Measurements from ENCODE around the gene TCHP.
"Not testable (repeated sequence)": the region's sequence is repeated elsewhere in the genome, so short reads cannot be mapped to it uniquely, and the experiment has no call there.

The TCHP gene

GRCh38 chr12:109879351-109880042 lies 20.6 kb upstream of the TCHP start:
- DNase-seq (ENCODE audit: low read depth, low spot score), result no peak

GRCh38 chr12:109880043-109880931 lies 19.8 kb upstream of the TCHP start, which contains the start of gene GLTP:
TSS of gene GLTP (minus strand) at chr12:109880541. CDS start at chr12:109880374, 167 bp downstream.
- DNase-seq (ENCODE audit: low read depth, low spot score), result peak; percentile 74

GRCh38 chr12:109880938-109881337 lies 19.1 kb upstream of the TCHP start:
- no peak for DNase-seq (ENCODE audit: low read depth, low spot score)

- no peak for DNase-seq (ENCODE audit: low read depth, low spot score)
Observed at GRCh38 chr12:109881752-109882151, 18.3 kb upstream of the TCHP start.

- no peak for DNase-seq (ENCODE audit: low read depth, low spot score)
Observed at GRCh38 chr12:109883461-109883860, 16.6 kb upstream of the TCHP start.

GRCh38 chr12:109885616-109886015 lies 14.5 kb upstream of the TCHP start:
- no peak for DNase-seq (ENCODE audit: low read depth, low spot score)

GRCh38 chr12:109888179-109889020 lies 11.7 kb upstream of the TCHP start:
- no peak for DNase-seq (ENCODE audit: low read depth, low spot score)

- no peak for DNase-seq (ENCODE audit: low read depth, low spot score)
Observed at GRCh38 chr12:109890620-109891170, 9.4 kb upstream of the TCHP start.

GRCh38 chr12:109891731-109892130 lies 8.3 kb upstream of the TCHP start:
- DNase-seq (ENCODE audit: low read depth, low spot score), result not testable (repeated sequence)

- no peak for DNase-seq (ENCODE audit: low read depth, low spot score)
Observed at GRCh38 chr12:109892165-109892715, 7.8 kb upstream of the TCHP start.

GRCh38 chr12:109892748-109893147 lies 7.3 kb upstream of the TCHP start:
- DNase-seq (ENCODE audit: low read depth, low spot score), result no peak

GRCh38 chr12:109893261-109893995 lies 6.6 kb upstream of the TCHP start:
- no peak for DNase-seq (ENCODE audit: low read depth, low spot score)

- no peak for DNase-seq (ENCODE audit: low read depth, low spot score)
Observed at GRCh38 chr12:109894939-109895338, 5.1 kb upstream of the TCHP start.

GRCh38 chr12:109896188-109896587 lies 3.9 kb upstream of the TCHP start:
- no peak for DNase-seq (ENCODE audit: low read depth, low spot score)

GRCh38 chr12:109897029-109897428 lies 3.0 kb upstream of the TCHP start:
- no peak for DNase-seq (ENCODE audit: low read depth, low spot score)

GRCh38 chr12:109899345-109899744 lies 729 bp upstream of the TCHP start:
- not testable (repeated sequence) for DNase-seq (ENCODE audit: low read depth, low spot score)

GRCh38 chr12:109900752-109901580 lies 892 bp downstream of the TCHP start:
- DNase-seq (ENCODE audit: low read depth, low spot score), result no peak

GRCh38 chr12:109902891-109903418 lies 2.9 kb downstream of the TCHP start:
- DNase-seq (ENCODE audit: low read depth, low spot score), result no peak

- DNase-seq (ENCODE audit: low read depth, low spot score), result no peak
Observed at GRCh38 chr12:109905301-109905700, 5.2 kb downstream of the TCHP start.

All from activated naive CD8-positive, alpha-beta T cell treated with anti-CD3 and anti-CD28 coated beads, Interleukin-2, amount 50 U/mL, for 16 hours (primary cell).